Caki2 (cell line): ENCODE results near the gene PDE7B. TPM values are rescaled to one million over a fixed set of nuclear protein-coding genes. Genes with fewer than 3 reads are reported as not detected.
"Not testable (repeated sequence)": the region's sequence is repeated elsewhere in the genome, so short reads cannot be mapped to it uniquely, and the experiment has no call there.

ENCODE experiments used
- DNase-seq: peaks from one replicate; pipeline ENCODE4 v3.0.0-alpha.2; 2015; ENCODE audit warnings: low read depth
- in situ Hi-C: cut with HindIII; loops from 2 replicates; pipeline ENCODE4 v1.10.0; 2016; ENCODE audit warnings: low sequenced_read_pairs, low pct_unique_long_range_greater_than_20kb, mixed read lengths
- total RNA-seq: library from RNA; depleted of rRNA; stranded (reverse); fragments of >200 nt; shearing (Covaris generic); gene quantifications from 2 replicates; pipeline ENCODE4 v1.2.3, GENCODE V29; 2014; ENCODE audit warnings: low replicate concordance

The PDE7B gene
- total RNA-seq, 1 experiment from 2014 or later, result 0.07 TPM

DNA sequence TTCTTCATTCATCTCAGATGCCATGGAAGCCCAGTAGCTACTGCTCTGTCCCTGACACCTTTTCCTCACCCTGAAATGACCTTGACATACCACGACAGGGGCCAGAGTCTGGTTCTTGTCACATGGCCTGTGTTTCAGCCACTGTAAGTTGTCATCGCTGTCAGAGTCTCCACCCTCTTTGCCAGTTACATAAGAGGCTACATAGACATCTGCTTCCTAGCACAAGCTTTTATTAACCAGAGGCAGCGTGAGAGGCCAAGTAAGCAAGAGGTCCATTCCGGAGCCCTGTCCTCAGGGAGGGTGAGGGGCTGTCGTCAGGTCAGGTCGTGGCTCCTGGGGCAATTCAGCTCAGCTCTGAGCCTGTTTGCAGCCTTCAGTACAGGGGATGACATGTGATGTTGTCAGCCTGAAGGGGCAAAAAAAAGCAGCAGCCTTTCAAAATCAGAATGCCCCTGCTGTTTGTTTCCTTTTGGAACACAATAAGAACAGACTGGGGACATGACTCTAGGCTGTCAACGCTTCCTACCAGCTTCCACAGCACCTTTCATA lies 252.3 kb downstream of the PDE7B start:
- in situ Hi-C loops, result no loop called here
- no peak for DNase-seq

DNA sequence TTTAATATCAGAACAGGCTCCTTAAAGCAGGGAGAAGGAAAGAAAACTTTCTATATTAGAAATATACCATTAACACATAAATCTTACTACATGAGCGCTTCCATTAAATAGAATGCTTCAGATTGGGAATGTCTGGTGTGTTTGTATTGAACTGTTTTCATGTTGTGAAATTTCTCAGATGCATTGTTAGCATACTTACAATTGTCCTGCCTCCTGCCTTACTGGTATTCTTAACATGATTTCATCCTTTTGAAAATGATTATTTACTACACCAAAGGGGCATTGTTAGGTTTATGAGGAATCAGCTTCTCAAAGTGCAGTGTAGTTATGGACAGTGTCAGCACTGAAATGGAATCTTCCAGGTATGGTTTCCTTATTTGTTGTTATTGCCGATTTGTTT lies 253.1 kb downstream of the PDE7B start:
- no peak for DNase-seq
- in situ Hi-C loops, result no loop called here

DNA sequence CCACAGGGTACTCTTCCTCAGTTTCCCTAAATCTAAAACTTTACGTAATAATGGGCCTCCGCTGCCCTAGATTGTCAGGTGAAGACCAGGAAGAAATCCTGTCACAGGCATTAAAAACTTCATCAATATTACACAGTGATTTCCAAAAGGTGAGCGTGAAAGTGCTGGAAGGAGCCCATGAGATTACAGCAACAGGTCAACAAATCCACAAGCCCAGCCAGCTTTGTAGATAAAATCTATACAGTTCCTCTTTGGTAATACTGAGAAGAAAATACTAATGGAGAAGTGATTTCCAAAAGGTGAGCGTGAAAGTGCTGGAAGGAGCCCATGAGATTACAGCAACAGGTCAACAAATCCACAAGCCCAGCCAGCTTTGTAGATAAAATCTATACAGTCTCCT lies 254.3 kb downstream of the PDE7B start:
- in situ Hi-C loops, result not testable (repeated sequence)

DNA sequence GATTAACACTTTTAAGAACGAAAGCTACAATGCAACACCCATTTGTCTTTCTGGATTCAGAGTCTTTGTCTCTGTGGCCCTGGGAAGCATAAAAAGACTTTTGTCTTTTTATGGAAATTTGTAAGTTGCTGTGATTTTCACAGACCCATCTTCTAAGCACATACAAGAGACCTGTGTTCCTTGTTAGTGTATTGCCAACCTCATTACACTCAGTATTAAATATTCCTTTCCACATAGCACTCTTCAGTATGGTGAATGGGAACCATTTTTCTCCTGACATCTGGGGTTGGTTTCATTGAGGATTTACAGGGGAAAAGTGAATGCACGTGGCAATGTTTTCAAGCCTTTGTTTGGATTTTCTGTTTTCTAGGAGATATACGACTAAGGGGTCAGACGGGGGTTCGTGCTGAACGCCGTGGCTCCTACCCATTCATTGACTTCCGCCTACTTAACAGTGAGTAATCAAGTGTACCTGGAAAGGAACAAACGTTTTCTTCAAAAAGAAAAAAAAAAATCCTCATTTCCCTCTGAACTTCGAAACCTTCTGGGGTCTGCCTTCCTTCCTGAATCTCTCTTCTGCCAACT lies 257.0 kb downstream of the PDE7B start:
- in situ Hi-C loops, result no loop called here
- DNase-seq, result no peak

More for the DNA sequence above, 254.3 kb downstream of the PDE7B start:
- DNase-seq, result not testable (repeated sequence)

DNA sequence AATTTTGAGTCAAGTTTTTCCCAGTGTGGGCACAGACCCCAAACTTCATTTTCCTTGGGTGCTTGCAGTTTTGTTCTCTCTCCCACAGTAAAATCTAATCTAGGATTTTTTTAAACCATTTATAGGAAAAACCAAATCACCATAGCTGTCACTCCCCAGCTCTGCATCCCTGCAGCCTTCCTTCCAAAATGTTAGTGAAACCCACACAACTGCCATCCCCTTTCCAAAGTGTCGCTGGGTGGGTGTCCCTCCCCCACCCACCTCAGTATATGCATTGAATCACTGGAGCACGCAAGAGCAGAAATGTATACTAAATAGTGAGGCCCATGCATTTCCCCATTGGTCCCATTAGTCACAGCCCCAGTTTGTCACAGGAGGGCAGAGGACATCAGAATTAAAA lies 260.3 kb downstream of the PDE7B start:
- in situ Hi-C loops, result no loop called here
- no peak for DNase-seq

DNA sequence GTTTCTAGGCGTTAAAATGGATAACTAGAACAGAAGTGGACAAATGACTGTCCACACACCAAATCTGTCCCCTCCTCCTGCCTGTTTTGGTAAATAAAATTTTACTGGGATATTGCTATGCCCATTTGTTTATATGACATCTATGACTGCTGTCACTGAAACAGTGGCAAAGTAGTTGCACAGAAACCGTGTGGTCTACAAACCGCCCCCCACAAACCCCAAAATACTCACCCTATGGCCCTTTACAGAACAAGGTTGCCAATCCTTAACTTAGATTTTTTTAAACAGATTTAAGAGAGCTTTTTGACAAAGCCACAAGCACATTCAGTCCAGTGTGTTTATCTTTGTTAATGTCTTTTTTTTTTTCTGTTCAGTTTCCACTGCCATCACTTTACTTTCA lies 260.8 kb downstream of the PDE7B start:
- in situ Hi-C loops, result no loop called here
- DNase-seq, result no peak

DNA sequence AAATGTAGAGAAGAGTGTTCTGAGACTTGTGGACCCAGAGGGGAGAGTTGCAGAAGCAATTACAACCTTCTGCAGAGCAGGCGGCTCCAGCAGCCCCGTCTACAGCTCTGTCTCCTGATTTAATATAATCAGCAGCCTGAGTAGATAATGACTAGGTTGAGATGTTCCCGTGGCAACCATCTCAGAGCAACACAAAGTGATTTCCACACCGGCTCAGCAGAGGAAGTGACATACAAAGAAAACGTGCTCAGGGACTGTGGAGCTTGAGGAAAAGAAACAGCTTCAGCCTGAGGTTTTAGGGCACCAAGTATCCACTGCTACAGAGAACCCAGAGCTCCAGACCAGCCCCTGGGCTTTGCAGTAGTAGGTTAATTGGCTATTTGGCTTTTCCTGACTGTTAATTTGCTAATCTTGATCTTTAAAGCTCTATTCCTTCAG lies 262.3 kb downstream of the PDE7B start:
- in situ Hi-C loops, result no loop called here
- DNase-seq, result peak; percentile 22

DNA sequence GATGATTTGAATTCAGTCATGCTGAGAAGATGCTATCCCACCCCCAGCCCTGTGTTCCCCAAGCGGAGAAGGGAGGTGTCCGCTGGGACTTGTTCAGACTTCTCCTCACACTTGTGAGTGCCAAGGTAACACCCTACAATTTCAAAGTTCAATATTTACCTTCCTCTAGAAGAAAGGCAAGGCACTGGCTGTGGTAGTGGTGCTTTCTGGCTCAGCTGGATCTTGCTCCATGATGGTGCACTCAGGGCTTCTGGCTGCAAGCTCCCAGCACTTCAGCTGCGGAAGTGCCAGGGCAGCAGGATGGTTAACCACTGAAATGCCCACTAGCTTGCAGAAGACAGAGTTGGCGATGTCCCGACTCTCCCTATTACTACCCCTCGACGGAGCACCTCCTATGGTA lies 263.2 kb downstream of the PDE7B start:
- in situ Hi-C loops, result no loop called here
- no peak for DNase-seq

DNA sequence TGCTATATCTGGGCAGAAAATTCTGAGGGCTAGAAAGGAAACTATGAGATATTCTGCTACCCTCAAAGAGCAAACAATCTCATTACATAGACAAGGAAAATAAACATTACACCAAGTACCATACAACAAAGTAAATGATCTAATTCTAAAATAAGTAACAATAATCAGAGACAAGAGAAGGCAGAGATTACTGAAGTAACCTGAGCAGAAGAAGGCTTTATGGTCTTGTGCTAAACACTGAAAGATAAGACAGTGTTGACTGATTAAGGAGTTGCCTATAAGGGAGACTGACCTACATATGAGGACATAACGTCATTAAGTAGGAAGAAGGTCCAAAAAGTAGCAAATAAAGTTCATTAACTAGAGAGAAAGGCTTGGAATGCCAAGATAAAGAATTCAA lies 264.4 kb downstream of the PDE7B start:
- in situ Hi-C loops, result no loop called here
- no peak for DNase-seq

DNA sequence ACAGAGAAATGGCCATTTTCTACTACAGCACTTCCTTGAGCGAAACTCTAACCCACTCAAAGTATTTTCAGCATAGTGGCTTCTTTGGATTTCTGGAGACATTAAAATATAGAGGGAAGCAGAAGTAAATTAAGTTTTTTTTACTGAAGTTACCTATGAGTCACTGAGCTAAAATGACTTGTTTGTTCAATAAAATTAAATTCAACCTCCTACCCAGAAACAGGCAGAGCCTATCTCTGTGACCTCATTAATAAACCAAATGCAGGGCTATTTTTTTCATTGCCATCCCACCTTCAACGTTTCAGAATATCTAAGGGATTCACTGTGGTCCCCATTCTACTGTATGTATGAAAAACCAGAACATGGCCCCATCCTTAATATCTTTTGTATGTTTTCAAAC lies 265.6 kb downstream of the PDE7B start:
- in situ Hi-C loops, result no loop called here
- no peak for DNase-seq

DNA sequence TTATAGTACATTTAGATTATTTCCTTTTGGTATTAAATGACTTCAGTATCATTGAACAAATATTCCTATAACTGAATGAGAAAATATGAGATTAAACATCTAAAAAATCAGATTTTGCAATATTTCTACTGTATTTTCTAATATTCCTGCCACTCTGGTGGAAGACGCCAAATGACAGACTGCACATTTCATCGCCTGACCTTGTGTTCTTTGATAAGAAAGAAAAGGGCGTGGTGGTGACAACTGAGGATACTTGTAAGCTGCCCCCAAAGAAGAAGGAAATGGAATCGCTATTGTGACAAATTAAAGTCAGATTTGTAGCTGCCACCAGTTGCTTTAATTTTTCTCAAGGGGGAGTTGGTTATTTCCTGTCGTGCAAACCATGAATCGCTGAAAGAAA lies 267.3 kb downstream of the PDE7B start:
- DNase-seq, result no peak
- in situ Hi-C loops, result no loop called here

DNA sequence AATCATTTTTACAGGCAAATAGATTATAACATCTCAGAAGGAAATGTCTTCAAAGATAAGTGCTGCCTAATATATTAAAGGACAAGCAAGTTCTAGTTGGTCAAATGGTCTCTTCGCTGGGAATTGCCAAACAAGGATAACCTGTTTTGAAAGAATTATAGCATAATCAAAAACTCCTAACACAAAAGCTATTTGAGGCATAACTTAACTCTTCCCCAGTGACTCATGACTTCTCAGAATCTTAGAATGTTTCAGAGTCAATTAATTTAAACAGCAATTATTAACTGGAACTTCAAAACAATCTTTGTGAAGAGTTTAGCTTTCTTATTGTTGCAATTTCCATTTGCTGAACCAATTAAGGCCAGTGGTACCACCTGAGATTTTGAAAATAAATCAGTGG lies 272.0 kb downstream of the PDE7B start:
- no peak for DNase-seq
- in situ Hi-C loops, result no loop called here

DNA sequence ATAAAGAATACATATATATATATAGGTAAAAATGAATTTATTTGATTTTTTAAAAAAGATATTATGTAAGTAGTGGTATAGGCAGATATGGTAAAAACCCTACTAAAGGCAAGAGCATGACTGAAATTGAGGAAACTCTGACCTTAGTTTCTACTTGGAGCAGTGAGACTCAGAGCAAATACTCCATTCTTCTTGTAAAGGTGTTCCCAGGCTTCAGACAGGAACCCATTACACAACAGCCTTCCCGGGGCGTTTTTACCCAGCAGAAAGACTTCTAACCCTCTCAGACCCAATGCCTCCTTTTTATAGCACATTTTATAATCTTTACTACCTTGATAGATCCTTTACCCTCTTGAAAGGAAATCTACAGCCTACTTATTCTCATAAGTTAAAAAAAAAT lies 274.1 kb downstream of the PDE7B start:
- no peak for DNase-seq
- in situ Hi-C loops, result no loop called here

DNA sequence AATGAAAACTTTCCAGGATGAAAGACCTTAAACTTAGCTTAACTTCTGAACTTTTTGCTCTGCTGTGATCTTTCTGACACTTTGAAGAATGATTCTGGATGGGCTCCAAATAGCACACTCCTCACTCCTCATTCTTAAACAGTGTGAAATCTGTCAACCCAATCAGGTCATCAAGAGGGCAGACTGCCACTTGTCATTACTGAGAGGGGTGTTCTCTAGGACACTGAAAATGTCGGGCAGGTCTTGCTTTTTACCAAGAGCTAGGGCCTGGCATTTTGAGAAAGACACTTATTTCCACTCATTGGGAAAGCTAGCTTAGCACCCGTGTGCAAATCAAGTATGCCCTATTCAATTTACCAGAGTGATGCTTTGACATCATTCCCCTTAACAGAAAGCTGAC lies 276.4 kb downstream of the PDE7B start:
- in situ Hi-C loops, result no loop called here
- DNase-seq, result peak; percentile 72

DNA sequence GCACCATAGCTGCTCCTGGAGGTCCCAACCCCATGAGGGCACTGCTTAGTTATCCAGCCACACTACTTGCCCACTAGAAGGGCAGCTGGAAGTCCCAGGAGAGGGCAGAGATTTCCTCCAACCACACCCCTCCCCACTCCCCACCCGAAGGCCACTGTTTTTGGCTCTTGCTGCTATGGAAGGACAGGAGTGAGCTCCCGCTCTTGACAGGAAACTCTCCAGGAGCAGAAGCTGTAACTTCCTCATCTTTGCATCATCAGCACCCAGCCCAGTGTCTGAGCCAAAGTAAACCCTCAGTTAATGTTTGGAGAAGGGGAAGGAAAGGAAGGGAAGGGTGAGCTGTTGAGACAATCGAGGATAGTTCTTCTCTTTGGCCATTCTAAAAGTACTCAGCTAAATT lies 277.9 kb downstream of the PDE7B start:
- no peak for DNase-seq
- in situ Hi-C loops, result no loop called here

DNA sequence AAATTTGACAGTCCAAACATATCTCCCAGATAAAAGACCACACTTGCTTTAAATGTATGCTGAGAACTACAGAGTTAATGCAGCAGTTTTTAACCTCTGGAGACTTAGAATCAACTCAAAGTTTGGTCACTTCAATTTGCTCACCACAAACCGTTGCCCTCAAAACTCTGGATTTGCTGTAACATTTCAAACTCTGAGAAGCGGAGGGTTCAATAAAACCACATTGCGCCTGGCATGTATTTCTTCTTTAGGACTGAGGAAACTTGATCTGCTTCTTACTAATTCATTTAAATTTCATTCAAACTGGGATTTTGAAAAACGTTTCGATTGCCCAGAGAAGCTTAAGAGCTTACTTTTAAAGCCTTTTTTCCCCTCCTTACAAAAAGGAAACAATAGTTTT lies 282.8 kb downstream of the PDE7B start:
- DNase-seq, result no peak
- in situ Hi-C loops, result no loop called here

DNA sequence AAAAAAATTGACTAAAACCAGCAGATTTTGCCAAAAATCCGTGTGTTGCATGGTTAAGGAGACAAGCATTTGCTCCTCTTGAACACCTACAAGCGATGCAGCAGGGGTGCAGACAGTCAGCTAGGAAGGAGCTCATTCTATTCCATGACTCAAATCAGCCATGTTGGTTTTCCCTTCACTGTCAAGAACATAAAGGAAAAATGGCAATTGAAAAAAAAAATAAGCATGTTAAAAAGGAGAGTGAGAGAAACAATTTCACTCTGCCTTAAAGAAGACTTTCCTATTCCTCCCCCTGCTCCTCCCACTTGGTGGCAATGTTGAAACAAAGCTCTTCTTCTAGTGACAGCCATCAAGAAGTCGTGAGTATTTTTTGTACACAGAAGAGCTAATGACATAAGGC lies 283.2 kb downstream of the PDE7B start:
- in situ Hi-C loops, result no loop called here
- DNase-seq, result no peak

DNA sequence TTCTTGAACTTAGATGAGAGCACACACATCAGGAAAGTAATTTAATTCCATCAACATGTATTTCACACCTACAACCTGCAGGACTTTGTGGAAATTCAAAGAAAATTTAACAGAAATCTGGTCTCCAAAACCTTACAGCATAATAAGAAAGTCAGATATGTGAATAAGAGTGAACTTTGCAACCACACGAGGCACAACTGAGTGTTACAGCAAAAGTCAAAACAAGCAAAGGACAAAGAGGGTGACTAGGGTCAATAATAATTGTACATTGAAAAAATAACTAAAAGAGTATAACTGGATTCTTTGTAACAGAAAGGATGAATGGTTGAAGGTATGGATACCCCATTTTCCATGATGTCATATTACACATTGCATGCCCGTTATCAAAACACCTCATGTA lies 284.8 kb downstream of the PDE7B start:
- no peak for DNase-seq
- in situ Hi-C loops, result no loop called here

DNA sequence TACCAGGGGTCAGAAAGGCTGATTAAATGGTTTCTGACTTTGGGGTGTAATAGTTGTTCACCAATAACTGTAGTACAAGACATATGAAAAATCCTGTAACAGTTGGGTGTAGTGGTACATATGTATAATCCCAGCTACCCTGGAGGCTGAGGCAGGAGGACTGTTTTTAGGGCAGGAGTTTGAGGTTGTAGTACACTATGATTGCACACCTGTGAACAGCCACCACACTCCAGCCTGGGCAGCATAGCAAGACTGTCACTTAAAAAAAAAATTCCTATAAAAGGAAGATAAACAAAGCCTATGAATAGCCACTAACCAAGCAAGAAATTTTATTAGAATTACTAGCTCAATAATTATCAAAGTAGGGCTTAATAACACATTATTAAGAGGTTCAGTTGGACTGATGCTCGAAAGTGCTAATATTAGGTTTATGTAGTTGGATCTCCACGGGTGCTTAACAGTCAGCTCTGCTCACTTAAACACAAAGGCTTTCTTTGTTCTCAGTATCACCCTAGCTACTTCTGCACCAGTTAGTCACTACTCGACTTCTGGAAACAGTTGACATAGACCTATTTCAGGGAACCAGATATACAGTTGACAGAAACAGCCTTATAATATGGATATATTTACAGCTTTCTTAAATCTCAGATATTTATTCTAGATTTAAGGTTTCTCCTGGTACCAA lies 285.6 kb downstream of the PDE7B start:
- no peak for DNase-seq

More for the DNA sequence above, 285.6 kb downstream of the PDE7B start:
- in situ Hi-C loops, result no loop called here
